ENCODE measurements around the gene DLGAP4.

DLGAP4 gene

GRCh38 chr20:36360429-36360828 lies 54.3 kb downstream of the DLGAP4 start:
- no peaks in the 10 kb centered on the region for H3F3A ChIP-seq (ENCODE audit: control insufficient read depth, insufficient read depth)
- H3K79me2 ChIP-seq (ENCODE audit: control insufficient read depth, low read length), result no peaks in the 10 kb centered on the region
- TF ChIP-seq EZH2phosphoT487 (IDR thresholded peaks at IDR 0.05; ENCODE audit: borderline replicate concordance, low read length) (no peak), CTCF (IDR thresholded peaks at IDR 0.05; ENCODE audit: low read depth, low read length, poor library complexity, severe bottlenecking) (no peak)
- H3K27ac ChIP-seq (ENCODE audit: low read depth, low read length), result no peak overlapping the region
- 0 out of 2 replicates have a peak, but pooled peaks cover 2% of the 10 kb centered on the region for H3K27me3 ChIP-seq (ENCODE audit: control insufficient read depth, low read length)
- H3K4me1 ChIP-seq (ENCODE audit: control insufficient read depth, low read length), result no peaks in the 10 kb centered on the region
- H3K9me2 ChIP-seq (replicated peaks; ENCODE audit: control insufficient read depth, low read length), result no peaks in the 10 kb centered on the region
- H3K4me3 ChIP-seq (ENCODE audit: low read length), result no peak overlapping the region
- H3K4me2 ChIP-seq (ENCODE audit: low read length), result no peak overlapping the region
- no peaks in the 10 kb centered on the region for H4K20me1 ChIP-seq (ENCODE audit: control insufficient read depth, insufficient read depth, low read depth, low read length)
- no peaks in the 10 kb centered on the region for H3K9me3 ChIP-seq (ENCODE audit: control insufficient read depth, insufficient read depth, low read length)
- no peaks in the 10 kb centered on the region for H3K36me3 ChIP-seq (ENCODE audit: control insufficient read depth, low read length)

- no peaks in the 10 kb centered on the region for H3K9me3 ChIP-seq (ENCODE audit: control insufficient read depth, insufficient read depth, low read length)
- H3K79me2 ChIP-seq (ENCODE audit: control insufficient read depth, low read length), result no peaks in the 10 kb centered on the region
- no peaks in the 10 kb centered on the region for H3F3A ChIP-seq (ENCODE audit: control insufficient read depth, insufficient read depth)
- H3K9me2 ChIP-seq (replicated peaks; ENCODE audit: control insufficient read depth, low read length), result no peaks in the 10 kb centered on the region
- no peaks in the 10 kb centered on the region for H3K4me1 ChIP-seq (ENCODE audit: control insufficient read depth, low read length)
- no peak overlapping the region for H3K4me2 ChIP-seq (ENCODE audit: low read length)
- H3K27me3 ChIP-seq (ENCODE audit: control insufficient read depth, low read length), result 0 out of 2 replicates have a peak, but pooled peaks cover 3% of the 10 kb centered on the region
- H3K27ac ChIP-seq (ENCODE audit: low read depth, low read length), result no peak overlapping the region
- no peaks in the 10 kb centered on the region for H4K20me1 ChIP-seq (ENCODE audit: control insufficient read depth, insufficient read depth, low read depth, low read length)
- H3K4me3 ChIP-seq (ENCODE audit: low read length), result no peak overlapping the region
- H3K36me3 ChIP-seq (ENCODE audit: control insufficient read depth, low read length), result no peaks in the 10 kb centered on the region
- TF ChIP-seq CTCF (IDR thresholded peaks at IDR 0.05; ENCODE audit: low read depth, low read length, poor library complexity, severe bottlenecking) (no peak), EZH2phosphoT487 (IDR thresholded peaks at IDR 0.05; ENCODE audit: borderline replicate concordance, low read length) (no peak)
Measured at GRCh38 chr20:36361406-36361805, 55.3 kb downstream of the DLGAP4 start.

- H3K27ac ChIP-seq (ENCODE audit: low read depth, low read length), result no peak overlapping the region
- H4K20me1 ChIP-seq (ENCODE audit: control insufficient read depth, insufficient read depth, low read depth, low read length), result no peaks in the 10 kb centered on the region
- no peaks in the 10 kb centered on the region for H3K36me3 ChIP-seq (ENCODE audit: control insufficient read depth, low read length)
- H3F3A ChIP-seq (ENCODE audit: control insufficient read depth, insufficient read depth), result no peaks in the 10 kb centered on the region
- H3K79me2 ChIP-seq (ENCODE audit: control insufficient read depth, low read length), result no peaks in the 10 kb centered on the region
- 0 out of 2 replicates have a peak, but pooled peaks cover 3% of the 10 kb centered on the region for H3K27me3 ChIP-seq (ENCODE audit: control insufficient read depth, low read length)
- no peak overlapping the region for H3K4me3 ChIP-seq (ENCODE audit: low read length)
- H3K4me1 ChIP-seq (ENCODE audit: control insufficient read depth, low read length), result no peaks in the 10 kb centered on the region
- H3K9me3 ChIP-seq (ENCODE audit: control insufficient read depth, insufficient read depth, low read length), result no peaks in the 10 kb centered on the region
- TF ChIP-seq EZH2phosphoT487 (IDR thresholded peaks at IDR 0.05; ENCODE audit: borderline replicate concordance, low read length) (no peak), CTCF (IDR thresholded peaks at IDR 0.05; ENCODE audit: low read depth, low read length, poor library complexity, severe bottlenecking) (no peak)
- H3K4me2 ChIP-seq (ENCODE audit: low read length), result no peak overlapping the region
- H3K9me2 ChIP-seq (replicated peaks; ENCODE audit: control insufficient read depth, low read length), result no peaks in the 10 kb centered on the region
Measured at GRCh38 chr20:36362261-36362660, 56.1 kb downstream of the DLGAP4 start.

All from DOHH2 (cell line).